ENCODE results near the gene CAPZA1. TPM values are rescaled to one million over a fixed set of nuclear protein-coding genes. Genes with fewer than 3 reads are reported as not detected.

The CAPZA1 gene
- total RNA-seq, 4 donors from 2014 or later, result 27.1 to 58.1 (median 35.2) TPM

GRCh38 chr1:112706505-112707220, 87.0 kb downstream of the CAPZA1 start, which contains the start of gene RHOC:
TSS of gene RHOC (minus strand) at chr1:112707127. CDS start at chr1:112703799, 3,328 bp downstream.
- peak within 1 kb of the TSS; percentile 85 to 94 (median 90) for H3K27ac ChIP-seq
- no peaks in the 10 kb centered on the region for H3K27me3 ChIP-seq
- DNase-seq (no peak), ATAC-seq (peak; percentile 65 to 69)
- in situ Hi-C loops (cut with MboI; ENCODE audit: low sequenced_read_pairs in 4 of 4) (loop anchor here (5.0 to 25.0 kb wide), 7 partner anchors 82 to 681 kb away; partner anchors contain the start of genes CTTNBP2NL (in 3 of the 4), CAPZA1 (in 1 of the 4), MAGI3 (in 1 of the 4) and ST7L (in 1 of the 4)), intact Hi-C loops (cut with DNase I; ENCODE audit: low total_unique reads) (loop anchor here (2.0 kb wide), 3 partner anchors 88 to 316 kb away; partner anchors contain the start of genes CAPZA1 and ST7L)
- H3K36me3 ChIP-seq, result peaks cover 0 to 14% of the 10 kb centered on the region in 2 donors
- no peaks in the 10 kb centered on the region for H3K9me3 ChIP-seq
- peaks cover 18% of the 10 kb centered on the region in 2 donors for H3K4me1 ChIP-seq
- peak within 1 kb of the TSS; percentile 82 to 87 (median 84) for H3K4me3 ChIP-seq
- peak; percentile 85 to 87 for TF ChIP-seq POLR2A (IDR thresholded peaks at IDR 0.05)
- TF ChIP-seq CTCF (IDR thresholded peaks at IDR 0.05 in 4 of 5, conservative IDR thresholded peaks at IDR 0.05 in 1 of 5), result no peak

GRCh38 chr1:112707221-112708001, 87.8 kb downstream of the CAPZA1 start:
- H3K27ac ChIP-seq, result peak overlapping the region; percentile 85 to 94 (median 90)
- peak overlapping the region; percentile 82 to 87 (median 84) for H3K4me3 ChIP-seq
- DNase-seq, result peak; percentile 70 to 86
- TF ChIP-seq POLR2A (IDR thresholded peaks at IDR 0.05), result no peak
- TF ChIP-seq CTCF (IDR thresholded peaks at IDR 0.05 in 4 of 5, conservative IDR thresholded peaks at IDR 0.05 in 1 of 5), result peak; percentile 87 to 97 (median 95)
- H3K27me3 ChIP-seq, result no peaks in the 10 kb centered on the region
- ATAC-seq, result peak; percentile 83 to 86
- peaks cover 0 to 13% of the 10 kb centered on the region in 2 donors for H3K36me3 ChIP-seq
- H3K4me1 ChIP-seq, result peaks cover 13 to 20% of the 10 kb centered on the region in 2 donors
- intact Hi-C loops (cut with DNase I; ENCODE audit: low total_unique reads) (loop anchor here (2.0 kb wide), 3 partner anchors 89 to 317 kb away; partner anchors contain the start of genes CAPZA1 and ST7L), in situ Hi-C loops (cut with MboI; ENCODE audit: low sequenced_read_pairs in 4 of 4) (loop anchor here (5.0 to 25.0 kb wide), 7 partner anchors 83 to 680 kb away; partner anchors contain the start of genes CTTNBP2NL (in 3 of the 4), CAPZA1 (in 1 of the 4), MAGI3 (in 1 of the 4) and ST7L (in 1 of the 4))
- H3K9me3 ChIP-seq, result no peaks in the 10 kb centered on the region

GRCh38 chr1:112708002-112708448, 88.4 kb downstream of the CAPZA1 start:
- peaks cover 0 to 7% of the 10 kb centered on the region in 2 donors for H3K36me3 ChIP-seq
- H3K4me3 ChIP-seq, result no peak overlapping the region
- H3K9me3 ChIP-seq, result no peaks in the 10 kb centered on the region
- intact Hi-C loops (cut with DNase I; ENCODE audit: low total_unique reads) (no loop called here), in situ Hi-C loops (cut with MboI; ENCODE audit: low sequenced_read_pairs in 4 of 4) (loop anchor here (5.0 to 25.0 kb wide), 7 partner anchors 83 to 679 kb away; partner anchors contain the start of genes CTTNBP2NL (in 3 of the 4), CAPZA1 (in 1 of the 4), MAGI3 (in 1 of the 4) and ST7L (in 1 of the 4))
- peak overlapping the region; percentile 85 to 94 (median 90) for H3K27ac ChIP-seq
- peaks cover 11 to 23% of the 10 kb centered on the region in 2 donors for H3K4me1 ChIP-seq
- no peaks in the 10 kb centered on the region for H3K27me3 ChIP-seq
- DNase-seq (no peak), ATAC-seq (no peak)
- TF ChIP-seq CTCF (IDR thresholded peaks at IDR 0.05 in 4 of 5, conservative IDR thresholded peaks at IDR 0.05 in 1 of 5), result no peak
- no peak for TF ChIP-seq POLR2A (IDR thresholded peaks at IDR 0.05)

- in situ Hi-C loops (cut with MboI; ENCODE audit: low sequenced_read_pairs in 4 of 4) (loop anchor here (5.0 to 25.0 kb wide), 7 partner anchors 84 to 679 kb away; partner anchors contain the start of genes CTTNBP2NL (in 3 of the 4), CAPZA1 (in 1 of the 4), MAGI3 (in 1 of the 4) and ST7L (in 1 of the 4)), intact Hi-C loops (cut with DNase I; ENCODE audit: low total_unique reads) (no loop called here)
- H3K27ac ChIP-seq, result peak overlapping the region in 1 of 4 donors; percentile 94
- no peaks in the 10 kb centered on the region for H3K27me3 ChIP-seq
- H3K4me3 ChIP-seq, result no peak overlapping the region
- no peaks in the 10 kb centered on the region for H3K9me3 ChIP-seq
- peaks cover 12 to 23% of the 10 kb centered on the region in 2 donors for H3K4me1 ChIP-seq
- H3K36me3 ChIP-seq, result peaks cover 0 to 2% of the 10 kb centered on the region in 2 donors
- no peak for ATAC-seq
- no peak for DNase-seq
- TF ChIP-seq CTCF (IDR thresholded peaks at IDR 0.05 in 4 of 5, conservative IDR thresholded peaks at IDR 0.05 in 1 of 5) (no peak), POLR2A (IDR thresholded peaks at IDR 0.05) (no peak)
Observed at GRCh38 chr1:112708489-112708888, 88.9 kb downstream of the CAPZA1 start.

Data from gastrocnemius medialis (tissue), 4 donors.